Left hindlimb (tissue), 1 donor: Measurements from ENCODE around the gene RAP2C.

ENCODE experiments used
- DNase-seq: peaks from one replicate; pipeline ENCODE4 v3.0.0-alpha.2; 2018

RAP2C gene

GRCh38 chrX:132219343-132219768 is at the start of gene RAP2C:
Gene RAP2C, minus strand, starts transcription at chrX:132219447. Its CDS starts 2,179 bp downstream, at chrX:132217268.
- DNase-seq, result peak; percentile 67

GRCh38 chrX:132267392-132267791 is 48.1 kb upstream of the RAP2C start:
- DNase-seq, result no peak

- no peak for DNase-seq
These were observed 47.5 kb upstream of the RAP2C start for GRCh38 chrX:132266583-132267355.

GRCh38 chrX:132263127-132263526 is 43.9 kb upstream of the RAP2C start:
- DNase-seq, result no peak

- no peak for DNase-seq
These were observed 39.3 kb upstream of the RAP2C start for GRCh38 chrX:132258509-132258908.

- DNase-seq, result no peak
These were observed 37.9 kb upstream of the RAP2C start for GRCh38 chrX:132257116-132257515.

GRCh38 chrX:132236121-132236520 is 16.9 kb upstream of the RAP2C start:
- no peak for DNase-seq

GRCh38 chrX:132235488-132235887 is 16.2 kb upstream of the RAP2C start:
- no peak for DNase-seq

- DNase-seq, result no peak
These were observed 12.3 kb upstream of the RAP2C start for GRCh38 chrX:132231587-132231986.

- DNase-seq, result no peak
These were observed 8.3 kb upstream of the RAP2C start for GRCh38 chrX:132227383-132228112.

GRCh38 chrX:132226169-132226568 is 6.9 kb upstream of the RAP2C start:
- no peak for DNase-seq

- peak; percentile 89 for DNase-seq
These were observed 991 bp downstream of the RAP2C start for GRCh38 chrX:132218100-132218812.

GRCh38 chrX:132217203-132218073 is 1.8 kb downstream of the RAP2C start:
- peak; percentile 86 for DNase-seq

GRCh38 chrX:132216806-132217202 is 2.4 kb downstream of the RAP2C start:
- DNase-seq, result no peak

- no peak for DNase-seq
These were observed 3.0 kb downstream of the RAP2C start for GRCh38 chrX:132216283-132216682.

GRCh38 chrX:132214518-132214917 is 4.7 kb downstream of the RAP2C start:
- no peak for DNase-seq

- DNase-seq, result no peak
These were observed 9.7 kb downstream of the RAP2C start for GRCh38 chrX:132209527-132209926.

- DNase-seq, result no peak
These were observed 10.8 kb downstream of the RAP2C start for GRCh38 chrX:132208422-132208821.

- no peak for DNase-seq
These were observed 11.3 kb downstream of the RAP2C start for GRCh38 chrX:132207996-132208395.

- DNase-seq, result no peak
These were observed 13.0 kb downstream of the RAP2C start for GRCh38 chrX:132206259-132206658.

GRCh38 chrX:132204629-132205028 is 14.6 kb downstream of the RAP2C start:
- DNase-seq, result no peak

- peak; percentile 39 for DNase-seq
These were observed 18.3 kb downstream of the RAP2C start for GRCh38 chrX:132200976-132201375.

- DNase-seq, result no peak
These were observed 19.3 kb downstream of the RAP2C start for GRCh38 chrX:132199941-132200340.
